AG04449 (cell line): ENCODE measurements around the gene ZFHX2.

ENCODE experiments used
- CTCF ChIA-PET: fragments of 350-600 bp; formaldehyde crosslinking; extraction: SDS; loops from one replicate; lab custom pipeline; 2021; ENCODE audit warnings: antibody characterized with exemption; lab: Yijun Ruan, JAX
- POLR2A ChIA-PET: fragments of 400-600, 350-600 bp; formaldehyde crosslinking; extraction: SDS; loops from one replicate; lab custom pipeline; 2020; ENCODE audit warnings: antibody characterized with exemption, inconsistent platforms; lab: Yijun Ruan, JAX
- DNase-seq: peaks from one replicate; pipeline ENCODE4 v3.0.0-alpha.2; 2010; ENCODE audit warnings: low read depth, low spot score
- H3K4me3 ChIP-seq: 2 replicates; pipeline ENCODE4 v1.5.1; 2011; ENCODE audit warnings: low read depth, mild to moderate bottlenecking, control low read depth, low read length
- TF ChIP-seq, protein P1 (sequence below): IDR thresholded peaks from one replicate; pipeline ENCODE4 v1.5.1; 2011; ENCODE audit warnings: mild to moderate bottlenecking, moderate library complexity, low read length, control low read depth, inconsistent platforms; ENCODE audit not compliant: insufficient read depth; ENCODE audit errors: missing control alignments

ZFHX2 gene

DNA sequence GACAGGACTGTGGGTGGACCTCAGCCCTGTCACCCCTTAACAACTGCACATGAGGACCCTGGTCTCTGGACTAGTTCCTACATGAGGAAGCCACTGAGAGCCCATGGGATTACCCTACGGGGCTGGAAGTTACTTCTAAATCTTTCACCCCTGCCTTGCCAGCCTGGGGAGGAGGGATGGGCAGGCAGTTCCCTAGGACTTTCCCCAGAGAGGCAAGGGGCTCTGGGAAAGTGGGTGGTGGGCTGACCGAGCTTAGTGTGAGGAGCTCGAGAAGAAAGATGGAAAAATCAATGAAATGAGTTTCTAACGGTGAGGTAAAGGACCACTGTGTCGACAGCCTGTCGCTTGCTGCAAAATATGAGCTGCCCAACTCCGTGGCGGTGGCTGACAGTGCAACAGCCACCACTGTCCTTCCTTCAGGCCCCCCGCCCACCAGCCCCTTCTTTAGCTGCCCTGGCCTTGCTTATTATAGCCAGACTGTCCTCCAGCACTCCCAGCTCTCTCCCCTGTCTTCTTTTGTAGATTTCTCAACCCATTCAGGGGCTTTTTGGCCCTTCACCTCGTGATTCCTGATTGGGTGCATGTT, 5.0 kb downstream of the ZFHX2 start:
- no peak overlapping the region for H3K4me3 ChIP-seq
- TF ChIP-seq, protein P1, sequence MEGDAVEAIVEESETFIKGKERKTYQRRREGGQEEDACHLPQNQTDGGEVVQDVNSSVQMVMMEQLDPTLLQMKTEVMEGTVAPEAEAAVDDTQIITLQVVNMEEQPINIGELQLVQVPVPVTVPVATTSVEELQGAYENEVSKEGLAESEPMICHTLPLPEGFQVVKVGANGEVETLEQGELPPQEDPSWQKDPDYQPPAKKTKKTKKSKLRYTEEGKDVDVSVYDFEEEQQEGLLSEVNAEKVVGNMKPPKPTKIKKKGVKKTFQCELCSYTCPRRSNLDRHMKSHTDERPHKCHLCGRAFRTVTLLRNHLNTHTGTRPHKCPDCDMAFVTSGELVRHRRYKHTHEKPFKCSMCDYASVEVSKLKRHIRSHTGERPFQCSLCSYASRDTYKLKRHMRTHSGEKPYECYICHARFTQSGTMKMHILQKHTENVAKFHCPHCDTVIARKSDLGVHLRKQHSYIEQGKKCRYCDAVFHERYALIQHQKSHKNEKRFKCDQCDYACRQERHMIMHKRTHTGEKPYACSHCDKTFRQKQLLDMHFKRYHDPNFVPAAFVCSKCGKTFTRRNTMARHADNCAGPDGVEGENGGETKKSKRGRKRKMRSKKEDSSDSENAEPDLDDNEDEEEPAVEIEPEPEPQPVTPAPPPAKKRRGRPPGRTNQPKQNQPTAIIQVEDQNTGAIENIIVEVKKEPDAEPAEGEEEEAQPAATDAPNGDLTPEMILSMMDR, result no peak
- ChIA-PET POLR2A (no interaction called here), CTCF (interaction anchor here (1.2 to 7.4 kb wide), 2 partner anchors 8 to 13 kb away, joined by 3 to 97 read pairs; no protein-coding TSS in a partner anchor)
- DNase-seq, result no peak

DNA sequence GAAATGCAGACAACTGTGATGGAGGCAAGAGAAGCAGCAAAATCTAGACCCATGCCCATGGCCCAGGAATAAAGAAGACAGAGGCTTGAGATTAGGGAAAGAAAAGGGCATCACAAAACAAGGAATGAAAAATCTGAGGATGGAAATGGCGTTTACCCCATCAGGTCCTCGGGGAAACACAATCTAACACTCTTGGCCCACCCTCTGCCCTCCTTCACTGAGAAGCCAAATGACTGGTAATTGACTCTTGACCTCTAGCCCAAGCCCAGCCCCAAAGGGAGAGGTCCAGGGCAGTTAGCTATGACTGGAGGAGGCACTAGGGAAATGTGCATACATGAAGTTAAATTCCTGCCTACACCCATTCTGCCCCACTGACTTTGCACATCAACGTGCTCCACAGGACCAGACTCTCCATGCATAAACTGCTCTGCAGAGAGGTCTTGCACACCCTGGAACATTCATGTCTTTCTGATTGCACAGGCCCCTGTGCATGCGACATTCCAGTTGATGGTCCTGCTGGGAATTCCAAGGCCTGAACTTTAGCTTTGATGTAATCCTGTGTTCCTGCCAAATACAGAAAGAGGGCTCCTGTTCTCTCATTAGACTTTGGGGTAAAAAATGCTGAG, 5.7 kb downstream of the ZFHX2 start:
- ChIA-PET POLR2A (no interaction called here), CTCF (interaction anchor here (1.2 to 7.4 kb wide), 2 partner anchors 8 to 14 kb away, joined by 3 to 97 read pairs; no protein-coding TSS in a partner anchor)

DNA sequence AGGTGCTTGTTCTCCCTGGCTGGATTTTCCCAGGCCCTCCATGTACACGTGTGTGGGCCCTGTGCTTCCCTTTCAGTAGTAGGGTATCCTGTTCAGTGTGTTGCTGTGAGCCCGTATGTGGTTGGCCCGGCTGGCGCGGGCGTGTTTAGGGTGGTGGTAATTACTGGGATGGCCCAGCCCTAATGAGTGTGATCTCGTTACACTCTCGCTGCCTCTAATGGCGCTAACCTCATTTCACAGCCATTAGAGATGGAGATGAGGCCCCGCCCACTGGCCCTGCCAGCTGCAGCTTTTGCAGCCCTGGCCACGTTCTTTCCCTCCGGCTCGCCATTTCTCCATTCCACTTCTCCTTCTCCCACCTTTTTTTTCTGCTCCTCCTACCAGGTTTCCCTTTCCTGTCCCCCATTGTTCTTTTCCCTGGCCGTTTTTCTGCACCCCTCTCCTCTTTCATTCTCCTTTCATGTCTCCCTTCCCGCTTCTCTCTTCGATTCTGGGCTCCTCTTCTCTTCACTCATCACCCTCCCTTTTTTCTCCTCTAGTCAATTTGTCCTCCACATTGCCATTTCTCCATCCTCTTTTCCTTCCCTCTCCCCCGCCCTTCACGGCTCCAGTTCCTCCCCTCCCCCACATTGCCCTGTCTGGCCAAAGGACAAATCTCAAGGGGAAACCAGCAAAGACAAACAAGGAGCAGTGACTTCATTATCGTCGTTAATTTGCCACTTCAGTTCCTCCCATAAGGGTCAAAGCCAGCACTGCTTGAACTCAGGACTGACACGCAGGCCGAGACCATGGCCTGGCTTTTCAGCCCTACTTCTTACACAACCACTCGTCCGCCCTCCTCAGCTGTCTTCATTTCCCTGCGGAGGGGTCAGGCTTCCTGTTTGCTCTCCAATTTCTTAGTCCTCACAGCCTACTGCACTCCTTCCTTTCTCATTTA, 6.8 kb downstream of the ZFHX2 start:
- TF ChIP-seq, protein P1, result no peak
- POLR2A ChIA-PET, result no interaction called here
- CTCF ChIA-PET, result interaction anchor here (1.1 to 1.2 kb wide), 2 partner anchors 10 to 19 kb away, joined by 3 read pairs; no protein-coding TSS in a partner anchor
- H3K4me3 ChIP-seq, result no peak overlapping the region
- no peak for DNase-seq

More for the DNA sequence above, 5.7 kb downstream of the ZFHX2 start:
- no peak for DNase-seq
- TF ChIP-seq, protein P1, result no peak
- H3K4me3 ChIP-seq, result no peak overlapping the region

DNA sequence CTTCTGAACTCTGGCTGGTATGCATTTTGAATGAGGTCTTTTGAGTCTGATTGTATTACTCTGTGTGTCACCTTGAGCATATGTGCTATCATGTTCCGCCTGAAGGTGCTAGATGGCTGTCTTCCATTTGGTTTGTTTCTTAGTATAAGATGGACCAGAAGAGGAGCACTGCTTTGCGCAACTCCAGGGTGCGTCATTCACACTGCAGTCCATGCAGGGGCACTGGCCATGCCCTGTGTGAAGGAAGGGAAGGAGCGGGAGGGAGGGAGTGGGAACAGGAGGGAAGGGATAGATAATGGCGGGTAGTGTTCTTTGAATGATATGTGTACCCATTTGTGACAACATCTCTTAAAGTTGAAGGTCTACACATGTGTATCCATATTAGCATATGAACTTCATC, 8.2 kb downstream of the ZFHX2 start:
- TF ChIP-seq, protein P1, result no peak
- H3K4me3 ChIP-seq, result no peak overlapping the region
- DNase-seq, result no peak
- ChIA-PET CTCF (interaction anchor here (1.1 to 7.3 kb wide), 3 partner anchors 13 to 66 kb away, joined by 6 to 72 read pairs (median 9); no protein-coding TSS in a partner anchor), POLR2A (no interaction called here)

DNA sequence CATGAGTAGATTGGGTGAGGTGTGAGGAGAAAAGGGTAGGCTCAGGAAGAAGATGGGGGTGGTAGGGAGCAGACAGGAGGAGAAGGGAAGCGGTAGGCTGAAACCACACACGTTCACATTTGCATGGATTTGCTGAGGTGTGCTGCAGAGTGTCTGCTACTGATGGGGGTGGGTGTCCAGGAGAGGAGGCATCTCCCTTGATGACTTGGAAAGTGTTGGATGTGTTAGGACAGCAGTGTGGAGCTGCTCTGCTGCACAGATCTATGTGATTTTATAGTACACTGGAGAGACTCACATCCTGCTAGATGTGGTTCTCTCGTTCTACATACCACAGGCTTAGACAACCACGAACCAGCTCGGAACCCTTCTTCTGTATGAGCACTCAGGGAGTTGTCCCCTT, 9.3 kb downstream of the ZFHX2 start:
- TF ChIP-seq, protein P1, result no peak
- no peak overlapping the region for H3K4me3 ChIP-seq
- ChIA-PET POLR2A (interaction anchor here (0.7 kb wide), 1 partner anchor 101 kb away, joined by 3 read pairs; no protein-coding TSS in a partner anchor), CTCF (interaction anchor here (0.8 to 7.3 kb wide), 8 partner anchors 12 to 65 kb away, joined by 3 to 72 read pairs (median 3); no protein-coding TSS in a partner anchor)
- DNase-seq, result no peak
